IMR-90 (cell line): Measurements from ENCODE around the gene TP53AIP1. TPM values are rescaled to one million over a fixed set of nuclear protein-coding genes. Genes with fewer than 3 reads are reported as not detected.

Experiments
- ATAC-seq: fragments of 200-7000 bp; cut with Tn5 transposase; 2 replicates; pipeline ENCODE4 v1.9.1; 2020; ENCODE audit warnings: low read depth, mild to moderate bottlenecking, moderate library complexity
- BruUV-seq: library from RNA; stranded (reverse); fragments of 400-500 nt; replicated peaks from 2 replicates; lab custom pipeline; 2021; lab: Mats Ljungman, UMichigan
- CTCF ChIA-PET: fragments of 300-600 bp; formaldehyde crosslinking; extraction: SDS; loops from one replicate; lab custom pipeline; 2021; ENCODE audit warnings: antibody characterized with exemption; lab: Yijun Ruan, JAX
- POLR2A ChIA-PET: fragments of 300-600 bp; sonication (Branson Sonifier 250); formaldehyde crosslinking; loops from one replicate; lab custom pipeline; 2022; ENCODE audit warnings: antibody characterized with exemption; ENCODE audit not compliant: unreplicated experiment; lab: Charles Lee
- DNase-seq: peaks from one replicate; pipeline ENCODE4 v3.0.0; 2013
- H2AFZ ChIP-seq: replicated peaks from 2 replicates; pipeline ENCODE3; 2013; ENCODE audit warnings: low read length, mild to moderate bottlenecking; ENCODE audit not compliant: poor library complexity
- H2AK5ac ChIP-seq: 2 replicates; pipeline ENCODE4 v1.6.1; 2013; ENCODE audit warnings: low read depth, low read length, inconsistent platforms
- H2AK9ac ChIP-seq: replicated peaks from 2 replicates; pipeline ENCODE3; 2013; ENCODE audit warnings: mild to moderate bottlenecking, low read depth, low read length, moderate library complexity; ENCODE audit not compliant: poor library complexity
- H2BK120ac ChIP-seq: 2 replicates; pipeline ENCODE4 v1.6.1; 2013; ENCODE audit warnings: low read depth, low read length, inconsistent platforms
- H2BK15ac ChIP-seq: 3 replicates; pipeline ENCODE4 v1.6.1; 2013; ENCODE audit warnings: low read depth, low read length, inconsistent platforms
- H2BK20ac ChIP-seq: 2 replicates; pipeline ENCODE4 v1.6.1; 2013; ENCODE audit warnings: low read depth, mild to moderate bottlenecking, inconsistent platforms, low read length, moderate library complexity
- H2BK5ac ChIP-seq: 2 replicates; pipeline ENCODE4 v1.6.1; 2013; ENCODE audit warnings: mild to moderate bottlenecking, low read depth, low read length, inconsistent platforms; ENCODE audit not compliant: poor library complexity, severe bottlenecking
- H3K14ac ChIP-seq: replicated peaks from 2 replicates; pipeline ENCODE4 v1.6.1; 2013; ENCODE audit warnings: low read depth, low read length, inconsistent platforms
- H3K18ac ChIP-seq: 2 replicates; pipeline ENCODE4 v1.6.1; 2013; ENCODE audit warnings: low read depth, low read length, control low read depth
- H3K23ac ChIP-seq: 2 replicates; pipeline ENCODE4 v1.6.1; 2013; ENCODE audit warnings: low read depth, low read length, inconsistent platforms
- H3K27ac ChIP-seq: 2 replicates; pipeline ENCODE4 v1.5.1; 2013; ENCODE audit warnings: mild to moderate bottlenecking, control low read depth, low read length; ENCODE audit not compliant: insufficient read depth
- H3K27me3 ChIP-seq: 2 replicates; pipeline ENCODE4 v1.6.1; 2013; ENCODE audit warnings: low read length; ENCODE audit not compliant: control insufficient read depth, insufficient read depth
- H3K36me3 ChIP-seq: 2 replicates; pipeline ENCODE4 v1.6.1; 2013; ENCODE audit warnings: low read length, mixed read lengths; ENCODE audit not compliant: control insufficient read depth, insufficient read depth
- H3K4ac ChIP-seq: 2 replicates; pipeline ENCODE4 v1.6.1; 2013; ENCODE audit warnings: low read depth, low read length, inconsistent platforms
- H3K4me1 ChIP-seq: 2 replicates; pipeline ENCODE4 v1.6.1; 2013; ENCODE audit warnings: low read length, mixed read lengths; ENCODE audit not compliant: control insufficient read depth, insufficient read depth
- H3K4me2 ChIP-seq: 2 replicates; pipeline ENCODE4 v1.6.1; 2013; ENCODE audit warnings: low read depth, mild to moderate bottlenecking, control low read depth, low read length, moderate library complexity
- H3K4me3 ChIP-seq: 2 replicates; pipeline ENCODE4 v1.5.1; 2013; ENCODE audit warnings: low read depth, mild to moderate bottlenecking, control low read depth, low read length, moderate library complexity; ENCODE audit not compliant: insufficient read depth
- H3K56ac ChIP-seq: 2 replicates; pipeline ENCODE4 v1.6.1; 2013; ENCODE audit warnings: low read length, inconsistent platforms; ENCODE audit not compliant: insufficient read depth; ENCODE audit errors: extremely low read depth
- H3K79me1 ChIP-seq, 2 experiments: 2 replicates each; pipeline ENCODE4 v1.6.1; 2013; ENCODE audit warnings: low read length in 2 of 2, inconsistent platforms in 1 of 2, low read depth in 1 of 2
- H3K9ac ChIP-seq: 2 replicates; pipeline ENCODE4 v1.6.1; 2013; ENCODE audit warnings: low read depth, low read length, control low read depth
- H3K9me1 ChIP-seq: 2 replicates; pipeline ENCODE4 v1.6.1; 2013; ENCODE audit warnings: low read length, inconsistent platforms; ENCODE audit not compliant: insufficient read depth
- H3K9me3 ChIP-seq: 2 replicates; pipeline ENCODE4 v1.6.1; 2013; ENCODE audit warnings: low read length; ENCODE audit not compliant: control insufficient read depth, insufficient read depth
- H4K20me1 ChIP-seq: 2 replicates; pipeline ENCODE4 v1.6.1; 2013; ENCODE audit warnings: low read length, inconsistent platforms; ENCODE audit not compliant: insufficient read depth
- H4K5ac ChIP-seq: 2 replicates; pipeline ENCODE4 v1.6.1; 2013; ENCODE audit warnings: mild to moderate bottlenecking, low read depth, low read length, control low read depth
- H4K8ac ChIP-seq, 2 experiments: 2 replicates each; pipeline ENCODE4 v1.6.1; 2013; ENCODE audit warnings: low read depth in 2 of 2, low read length in 2 of 2, control low read depth in 1 of 2, inconsistent platforms in 1 of 2
- H4K91ac ChIP-seq: 2 replicates; pipeline ENCODE4 v1.6.1; 2013; ENCODE audit warnings: low read depth, low read length, inconsistent platforms; ENCODE audit not compliant: insufficient read depth
- BHLHE40 ChIP-seq: fragments of 150-350 bp; IDR thresholded peaks from 2 replicates; pipeline ENCODE4 v1.6.1; 2016; ENCODE audit warnings: mild to moderate bottlenecking, low read depth, low read length
- CEBPB ChIP-seq: IDR thresholded peaks from 2 replicates; pipeline ENCODE4 v1.6.1; 2012; ENCODE audit warnings: low read depth, low read length, improper control_type of control experiment
- CHD1 ChIP-seq: IDR thresholded peaks from 2 replicates; pipeline ENCODE4 v1.6.1; 2012; ENCODE audit warnings: low read depth, low read length, improper control_type of control experiment
- FOS ChIP-seq: fragments of 150-350 bp; IDR thresholded peaks from 2 replicates; pipeline ENCODE4 v1.6.1; 2016; ENCODE audit warnings: low read depth, low read length
- MAFK ChIP-seq: IDR thresholded peaks from 2 replicates; pipeline ENCODE4 v1.6.1; 2012; ENCODE audit warnings: low read depth, low read length, improper control_type of control experiment
- MAZ ChIP-seq: IDR thresholded peaks from 2 replicates; pipeline ENCODE4 v1.6.1; 2012; ENCODE audit warnings: low read depth, mild to moderate bottlenecking, low read length, improper control_type of control experiment, moderate library complexity, borderline replicate concordance
- RAD21 ChIP-seq: IDR thresholded peaks from 2 replicates; pipeline ENCODE4 v1.6.1; 2012; ENCODE audit warnings: low read length, improper control_type of control experiment
- RFX5 ChIP-seq: IDR thresholded peaks from 2 replicates; pipeline ENCODE4 v1.8.0; 2012; ENCODE audit warnings: low read depth, mild to moderate bottlenecking, low read length, moderate library complexity
- SMC3 ChIP-seq: fragments of 150-350 bp; IDR thresholded peaks from 2 replicates; pipeline ENCODE4 v1.6.1; 2016; ENCODE audit warnings: low read depth, mild to moderate bottlenecking, antibody characterized with exemption, low read length, moderate library complexity
- WGBS, 2 experiments: methylation state at CpG; one replicate each; pipeline versions ENCODE4 v1.1.5 to v1.1.7; 2013; ENCODE audit warnings: missing lambda C conversion rate in 2 of 2; ENCODE audit not compliant: insufficient read length in 1 of 2; ENCODE audit errors: extremely low coverage in 2 of 2; 5-methylcytosine and 5-hydroxymethylcytosine counted together
- dilution Hi-C: fragments of 300-500 bp; cut with HindIII; formaldehyde crosslinking; loops from one replicate; pipeline ENCODE4 v1.14.3; 2018; ENCODE audit warnings: low sequenced_read_pairs; ENCODE audit not compliant: unreplicated experiment
- in situ Hi-C: fragments of 300-500 bp; cut with MboI; formaldehyde crosslinking; loops from 3 replicates; pipeline ENCODE4 v1.14.3; 2019; ENCODE audit warnings: low sequenced_read_pairs, inconsistent platforms, mixed read lengths
- intact Hi-C: fragments of 100-400 bp; cut with micrococcal nuclease; formaldehyde crosslinking; loops from 2 replicates; pipeline ENCODE4 v1.10.0; 2022
- polyA plus RNA-seq, 3 experiments: library from polyadenylated mRNA; depleted of rRNA; stranded (reverse); fragments of >200 nt; gene quantifications; 2 replicates each; pipeline ENCODE4 v1.2.3, GENCODE V29; 2012; ENCODE audit warnings: low replicate concordance in 1 of 3
- total RNA-seq: library from RNA; depleted of rRNA; stranded (reverse); fragments of >200 nt; gene quantifications from 2 replicates; pipeline ENCODE4 v1.2.3, GENCODE V29; 2012
- TF ChIP-seq, protein P1 (sequence below): fragments of 150-350 bp; IDR thresholded peaks from 2 replicates; pipeline ENCODE4 v1.6.1; 2016; ENCODE audit warnings: low read depth, mild to moderate bottlenecking, low read length, moderate library complexity, borderline replicate concordance
- TF ChIP-seq, protein P2 (sequence below): conservative IDR thresholded peaks from 2 replicates; pipeline ENCODE4 v1.5.1; 2012; ENCODE audit warnings: mild to moderate bottlenecking, low read depth, low read length, improper control_type of control experiment

The TP53AIP1 gene
- total and polyA plus RNA-seq, 2 of the 4 experiments (the other 2 are of a cell fraction): not detected

DNA sequence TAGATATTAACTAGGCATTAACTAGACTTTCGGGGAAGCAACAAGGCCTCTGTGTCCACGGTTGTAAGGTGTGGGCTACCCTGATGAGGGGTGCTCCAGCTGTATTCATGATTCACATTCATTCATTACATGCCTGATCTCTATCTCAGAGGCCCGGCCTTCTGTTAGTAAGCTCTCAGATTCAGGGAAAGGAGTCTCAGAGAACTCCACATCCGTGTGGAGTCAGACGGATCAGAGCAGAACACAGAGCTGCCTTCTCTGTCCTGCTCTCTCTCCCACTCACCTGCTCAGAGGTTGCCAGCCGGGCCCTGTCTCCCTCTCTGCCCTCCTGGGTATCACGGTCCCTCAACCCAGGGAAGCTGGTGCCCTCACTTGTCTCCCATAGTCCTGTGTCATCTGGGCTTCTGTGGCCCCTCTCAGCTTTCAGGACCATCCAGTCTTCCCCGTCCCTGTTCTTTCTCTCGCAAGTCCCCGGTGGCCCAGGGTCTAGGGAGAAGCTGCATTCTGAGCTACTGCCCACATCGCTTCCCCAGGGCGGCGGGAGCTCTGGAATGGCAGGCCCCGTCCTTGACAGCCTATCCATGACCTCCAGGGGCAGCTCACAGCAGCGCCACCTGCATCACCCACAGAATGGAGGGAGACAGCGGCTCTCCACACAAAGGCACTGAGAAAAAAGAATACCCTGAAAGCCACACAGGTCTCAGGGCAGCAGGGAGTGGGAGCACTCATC is 4.3 kb downstream of the TP53AIP1 start:
- no peak overlapping the region for H3K18ac ChIP-seq
- no peaks in the 10 kb centered on the region for H3K79me1 ChIP-seq
- no peak overlapping the region for H2BK15ac ChIP-seq
- no peak overlapping the region for H3K4me2 ChIP-seq
- no peak overlapping the region for H2AK9ac ChIP-seq
- ATAC-seq: no peak
- H2BK120ac ChIP-seq: no peak overlapping the region
- no peak overlapping the region for H2AK5ac ChIP-seq
- H3K9me1 ChIP-seq: no peaks in the 10 kb centered on the region
- H3K27ac ChIP-seq: no peak overlapping the region
- no peak overlapping the region for H2BK5ac ChIP-seq
- H3K4ac ChIP-seq: no peak overlapping the region
- H3K36me3 ChIP-seq: no peaks in the 10 kb centered on the region
- H2AFZ ChIP-seq: no peak overlapping the region
- 87% methylated on average over 8 of the region's 16 CpGs; no CpG with 5 or more reads in 1 of the 2 experiments for WGBS, 2 experiments
- no peak overlapping the region for H4K8ac ChIP-seq
- H3K4me1 ChIP-seq: no peaks in the 10 kb centered on the region; the same call in 1 of the 2 replicates
- no peaks in the 10 kb centered on the region for H4K20me1 ChIP-seq
- peaks cover 41% of the 10 kb centered on the region; the same call in 1 of the 2 replicates for H3K27me3 ChIP-seq
- CTCF ChIA-PET: interaction anchor here (1.0 kb wide), 1 partner anchor 18 kb away, joined by 3 read pairs; no protein-coding TSS in a partner anchor
- H3K14ac ChIP-seq: no peak overlapping the region
- dilution Hi-C loops (no loop called here), in situ Hi-C loops (no loop called here), intact Hi-C loops (no loop called here)
- no peak overlapping the region for H3K4me3 ChIP-seq
- H3K9ac ChIP-seq: no peak overlapping the region
- H3K56ac ChIP-seq: no peak overlapping the region
- no peaks in the 10 kb centered on the region for H3K9me3 ChIP-seq
- BruUV-seq: no TSS peak
- no peak overlapping the region for H3K23ac ChIP-seq
- POLR2A ChIA-PET: no interaction called here
- no peak for DNase-seq
- no peak overlapping the region for H4K5ac ChIP-seq
- H4K91ac ChIP-seq: no peak overlapping the region
- TF ChIP-seq RAD21 (no peak), SMC3 (no peak), RFX5 (no peak), BHLHE40 (no peak), MAZ (no peak), FOS (no peak), CEBPB (no peak), CHD1 (no peak), MAFK (no peak)
- TF ChIP-seq, protein P1, sequence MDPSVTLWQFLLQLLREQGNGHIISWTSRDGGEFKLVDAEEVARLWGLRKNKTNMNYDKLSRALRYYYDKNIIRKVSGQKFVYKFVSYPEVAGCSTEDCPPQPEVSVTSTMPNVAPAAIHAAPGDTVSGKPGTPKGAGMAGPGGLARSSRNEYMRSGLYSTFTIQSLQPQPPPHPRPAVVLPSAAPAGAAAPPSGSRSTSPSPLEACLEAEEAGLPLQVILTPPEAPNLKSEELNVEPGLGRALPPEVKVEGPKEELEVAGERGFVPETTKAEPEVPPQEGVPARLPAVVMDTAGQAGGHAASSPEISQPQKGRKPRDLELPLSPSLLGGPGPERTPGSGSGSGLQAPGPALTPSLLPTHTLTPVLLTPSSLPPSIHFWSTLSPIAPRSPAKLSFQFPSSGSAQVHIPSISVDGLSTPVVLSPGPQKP: no peak
- TF ChIP-seq, protein P2, sequence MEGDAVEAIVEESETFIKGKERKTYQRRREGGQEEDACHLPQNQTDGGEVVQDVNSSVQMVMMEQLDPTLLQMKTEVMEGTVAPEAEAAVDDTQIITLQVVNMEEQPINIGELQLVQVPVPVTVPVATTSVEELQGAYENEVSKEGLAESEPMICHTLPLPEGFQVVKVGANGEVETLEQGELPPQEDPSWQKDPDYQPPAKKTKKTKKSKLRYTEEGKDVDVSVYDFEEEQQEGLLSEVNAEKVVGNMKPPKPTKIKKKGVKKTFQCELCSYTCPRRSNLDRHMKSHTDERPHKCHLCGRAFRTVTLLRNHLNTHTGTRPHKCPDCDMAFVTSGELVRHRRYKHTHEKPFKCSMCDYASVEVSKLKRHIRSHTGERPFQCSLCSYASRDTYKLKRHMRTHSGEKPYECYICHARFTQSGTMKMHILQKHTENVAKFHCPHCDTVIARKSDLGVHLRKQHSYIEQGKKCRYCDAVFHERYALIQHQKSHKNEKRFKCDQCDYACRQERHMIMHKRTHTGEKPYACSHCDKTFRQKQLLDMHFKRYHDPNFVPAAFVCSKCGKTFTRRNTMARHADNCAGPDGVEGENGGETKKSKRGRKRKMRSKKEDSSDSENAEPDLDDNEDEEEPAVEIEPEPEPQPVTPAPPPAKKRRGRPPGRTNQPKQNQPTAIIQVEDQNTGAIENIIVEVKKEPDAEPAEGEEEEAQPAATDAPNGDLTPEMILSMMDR: no peak
- H2BK20ac ChIP-seq: no peak overlapping the region
